Measurements from ENCODE around the gene NTN1. TPM values are rescaled to one million over a fixed set of nuclear protein-coding genes. Genes with fewer than 3 reads are reported as not detected.

Gene NTN1
- total RNA-seq, 1 donor from 2014 or later, result 2.5 TPM

GRCh38 chr17:9035249-9035648 is 13.9 kb downstream of the NTN1 start:
- Mint-ChIP-seq H3K27ac (no peak overlapping the region), H3K27me3 (ENCODE audit: low read depth) (peaks cover 25% of the 10 kb centered on the region), H3K9me3 (peaks cover 22% of the 10 kb centered on the region), H3K36me3 (peaks cover 2% of the 10 kb centered on the region), H3K4me1 (no peaks in the 10 kb centered on the region), H3K4me3 (no peak overlapping the region)
- no peak for DNase-seq (ENCODE audit: low spot score in 2 of 2, unreplicated experiment in 2 of 2)
- no peak for TF ChIP-seq CTCF (IDR thresholded peaks at IDR 0.05; ENCODE audit: unreplicated experiment)

- TF ChIP-seq CTCF (IDR thresholded peaks at IDR 0.05; ENCODE audit: unreplicated experiment), result no peak
- DNase-seq (ENCODE audit: low spot score in 2 of 2, unreplicated experiment in 2 of 2), result no peak
- Mint-ChIP-seq H3K4me3 (no peak overlapping the region), H3K4me1 (no peaks in the 10 kb centered on the region), H3K27ac (no peak overlapping the region), H3K36me3 (peaks cover 4% of the 10 kb centered on the region), H3K9me3 (peaks cover 30% of the 10 kb centered on the region), H3K27me3 (ENCODE audit: low read depth) (peaks cover 17% of the 10 kb centered on the region)
These were observed 15.0 kb downstream of the NTN1 start for GRCh38 chr17:9036336-9036735.

- no peak overlapping the region for H3K27ac Mint-ChIP-seq
- peaks cover 32% of the 10 kb centered on the region for H3K9me3 Mint-ChIP-seq
- DNase-seq (ENCODE audit: low spot score in 2 of 2, unreplicated experiment in 2 of 2), result no peak
- H3K27me3 Mint-ChIP-seq (ENCODE audit: low read depth), result peaks cover 5% of the 10 kb centered on the region
- no peak overlapping the region for H3K4me3 Mint-ChIP-seq
- peaks cover 4% of the 10 kb centered on the region for H3K36me3 Mint-ChIP-seq
- no peaks in the 10 kb centered on the region for H3K4me1 Mint-ChIP-seq
- TF ChIP-seq CTCF (IDR thresholded peaks at IDR 0.05; ENCODE audit: unreplicated experiment), result no peak
These were observed 16.4 kb downstream of the NTN1 start for GRCh38 chr17:9037736-9038135.

GRCh38 chr17:9038380-9038779 is 17.1 kb downstream of the NTN1 start:
- H3K4me3 Mint-ChIP-seq, result no peak overlapping the region
- peaks cover 32% of the 10 kb centered on the region for H3K9me3 Mint-ChIP-seq
- no peak for DNase-seq (ENCODE audit: low spot score in 2 of 2, unreplicated experiment in 2 of 2)
- no peak for TF ChIP-seq CTCF (IDR thresholded peaks at IDR 0.05; ENCODE audit: unreplicated experiment)
- H3K27me3 Mint-ChIP-seq (ENCODE audit: low read depth), result peaks cover 4% of the 10 kb centered on the region
- H3K27ac Mint-ChIP-seq, result no peak overlapping the region
- H3K36me3 Mint-ChIP-seq, result peaks cover 4% of the 10 kb centered on the region
- H3K4me1 Mint-ChIP-seq, result no peaks in the 10 kb centered on the region

GRCh38 chr17:9044772-9045463 is 23.6 kb downstream of the NTN1 start:
- Mint-ChIP-seq H3K4me1 (no peaks in the 10 kb centered on the region), H3K36me3 (peaks cover 10% of the 10 kb centered on the region), H3K27me3 (ENCODE audit: low read depth) (peaks cover 6% of the 10 kb centered on the region), H3K27ac (no peak overlapping the region), H3K4me3 (no peak overlapping the region), H3K9me3 (peaks cover 39% of the 10 kb centered on the region)
- DNase-seq (ENCODE audit: low spot score in 2 of 2, unreplicated experiment in 2 of 2), result no peak
- TF ChIP-seq CTCF (IDR thresholded peaks at IDR 0.05; ENCODE audit: unreplicated experiment), result no peak
